Common myeloid progenitor, CD34-positive (primary cell): ENCODE measurements around the gene OLFML2B.
"Not testable (repeated sequence)": the region's sequence is repeated elsewhere in the genome, so short reads cannot be mapped to it uniquely, and the experiment has no call there.

Source experiments
- CTCF ChIA-PET: fragments of 350-600 bp; sonication (Branson Sonifier 250); formaldehyde crosslinking; loops from one replicate; lab custom pipeline; 2021; ENCODE audit warnings: antibody characterized with exemption; lab: Charles Lee
- POLR2A ChIA-PET: fragments of 350-600 bp; sonication (Branson Sonifier 250); formaldehyde crosslinking; loops from one replicate; lab custom pipeline; 2021; ENCODE audit warnings: antibody characterized with exemption; lab: Charles Lee
- DNase-seq, 3 donors: peaks; one replicate each; pipeline versions ENCODE4 v3.0.0 to v3.0.0-alpha.2; 2013
- H3K27ac ChIP-seq, 2 experiments: 1 replicate in 1 of 2; 2 replicates in 1 of 2; pipeline ENCODE4 v1.7.0; 2013; ENCODE audit warnings: inconsistent platforms in 2 of 2, low read length in 2 of 2, mild to moderate bottlenecking in 2 of 2, low read depth in 1 of 2, moderate library complexity in 1 of 2; ENCODE audit not compliant: severe bottlenecking in 2 of 2, insufficient read depth in 1 of 2, poor library complexity in 1 of 2
- H3K27me3 ChIP-seq, 5 experiments: replicated peaks in 2 of 5; 1 replicate in 3 of 5; 2 replicates in 2 of 5; pipeline versions ENCODE4 v1.6.1 to v1.7.0; 2013; ENCODE audit warnings: low read length in 4 of 5, mild to moderate bottlenecking in 2 of 5, moderate library complexity in 2 of 5, inconsistent platforms in 1 of 5; ENCODE audit not compliant: insufficient read depth in 5 of 5, control insufficient read depth in 4 of 5
- H3K36me3 ChIP-seq, 4 experiments: 1 replicate in 2 of 4; 2 replicates in 2 of 4; pipeline versions ENCODE4 v1.6.1 to v1.7.0; 2013; ENCODE audit warnings: low read length in 3 of 4, control low read depth in 1 of 4, mild to moderate bottlenecking in 1 of 4; ENCODE audit not compliant: control insufficient read depth in 4 of 4, insufficient read depth in 4 of 4
- H3K4me1 ChIP-seq, 4 experiments: 1 replicate in 3 of 4; 2 replicates in 1 of 4; pipeline versions ENCODE4 v1.6.1 to v1.7.1; 2013; ENCODE audit warnings: low read length in 3 of 4, mild to moderate bottlenecking in 3 of 4, control low read depth in 1 of 4, inconsistent platforms in 1 of 4, moderate library complexity in 1 of 4; ENCODE audit not compliant: control insufficient read depth in 4 of 4, insufficient read depth in 4 of 4; ENCODE audit errors: control extremely low read depth in 1 of 4
- H3K4me3 ChIP-seq, 7 experiments: 1 replicate in 4 of 7; 2 replicates in 3 of 7; pipeline versions ENCODE4 v1.5.1 to v1.7.0; 2013; ENCODE audit warnings: mild to moderate bottlenecking in 7 of 7, low read length in 6 of 7, moderate library complexity in 6 of 7, inconsistent platforms in 2 of 7, low read depth in 2 of 7, control low read depth in 1 of 7; ENCODE audit not compliant: insufficient read depth in 4 of 7, control insufficient read depth in 1 of 7; ENCODE audit errors: extremely low read depth in 1 of 7
- H3K9me3 ChIP-seq, 5 experiments: 1 replicate in 4 of 5; 2 replicates in 1 of 5; pipeline versions ENCODE4 v1.6.1 to v1.7.1; 2013; ENCODE audit warnings: low read length in 4 of 5, mild to moderate bottlenecking in 2 of 5, inconsistent platforms in 1 of 5, low read depth in 1 of 5, moderate library complexity in 1 of 5; ENCODE audit not compliant: control insufficient read depth in 4 of 5, insufficient read depth in 2 of 5; ENCODE audit errors: control extremely low read depth in 1 of 5
- WGBS: methylation state at CpG from one replicate; pipeline ENCODE4 v1.1.5; 2013; ENCODE audit not compliant: insufficient coverage; 5-methylcytosine and 5-hydroxymethylcytosine counted together

OLFML2B gene

GRCh38 chr1:162019006-162019405 lies 4.7 kb downstream of the OLFML2B start:
- ChIA-PET CTCF (interaction anchor here (0.8 to 1.1 kb wide), 5 partner anchors 15 to 227 kb away, joined by 3 to 4 read pairs (median 3); no protein-coding TSS in a partner anchor), POLR2A (no interaction called here)
- 95% methylated on average over 3 of the region's 4 CpGs for WGBS
- DNase-seq, result no peak
- no peaks in the 10 kb centered on the region for H3K9me3 ChIP-seq
- no peaks in the 10 kb centered on the region for H3K36me3 ChIP-seq
- H3K27me3 ChIP-seq, result peaks cover 0 to 11% (median 5%) of the 10 kb centered on the region in 5 experiments
- H3K27ac ChIP-seq, result no peak overlapping the region
- H3K4me1 ChIP-seq, result peaks cover 0 to 10% (median 8%) of the 10 kb centered on the region in 4 experiments
- no peak overlapping the region for H3K4me3 ChIP-seq

GRCh38 chr1:162018418-162018817 lies 5.3 kb downstream of the OLFML2B start:
- ChIA-PET CTCF (interaction anchor here (1.0 to 1.3 kb wide), 4 partner anchors 15 to 226 kb away, joined by 3 to 4 read pairs (median 3); no protein-coding TSS in a partner anchor), POLR2A (no interaction called here)
- peaks cover 0 to 4% (median 3%) of the 10 kb centered on the region in 4 experiments for H3K4me1 ChIP-seq
- no peak overlapping the region for H3K4me3 ChIP-seq
- 100% methylated on average over 2 of the region's 4 CpGs for WGBS
- peaks cover 0 to 2% (median 0%) of the 10 kb centered on the region in 5 experiments for H3K9me3 ChIP-seq
- no peak for DNase-seq
- no peak overlapping the region for H3K27ac ChIP-seq
- peaks cover 0 to 9% (median 4%) of the 10 kb centered on the region in 5 experiments for H3K27me3 ChIP-seq
- H3K36me3 ChIP-seq, result no peaks in the 10 kb centered on the region

- H3K4me3 ChIP-seq, POLR2A ChIA-PET, H3K27me3 ChIP-seq, H3K36me3 ChIP-seq, DNase-seq, H3K27ac ChIP-seq, H3K9me3 ChIP-seq, H3K4me1 ChIP-seq: not testable (repeated sequence)
- CTCF ChIA-PET, result interaction anchor here (1.3 kb wide), 1 partner anchor 113 kb away, joined by 3 read pairs; no protein-coding TSS in a partner anchor
Measured at GRCh38 chr1:162017791-162018190, 5.9 kb downstream of the OLFML2B start.

DNA sequence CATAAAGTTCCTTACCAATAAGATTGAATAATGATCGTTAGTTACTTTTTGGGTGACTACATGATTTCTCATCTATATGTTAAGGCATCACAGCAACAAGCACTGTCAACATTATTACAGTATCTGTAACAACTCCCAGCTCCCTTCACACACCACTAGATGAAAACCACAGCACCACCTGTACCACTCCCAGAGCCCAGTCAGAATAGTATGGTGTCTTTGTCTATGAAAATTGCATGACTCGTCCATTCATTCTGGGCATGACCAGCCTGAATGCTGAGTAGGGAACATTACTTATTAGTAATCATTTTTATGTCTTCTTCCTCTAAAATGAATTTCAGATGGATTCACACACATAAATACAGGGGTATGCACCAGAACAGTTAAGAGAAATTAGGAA lies 7.0 kb downstream of the OLFML2B start:
- no peaks in the 10 kb centered on the region for H3K36me3 ChIP-seq
- DNase-seq, result no peak
- no peaks in the 10 kb centered on the region for H3K27me3 ChIP-seq
- peaks cover 0 to 5% (median 3%) of the 10 kb centered on the region in 5 experiments for H3K9me3 ChIP-seq
- H3K4me1 ChIP-seq, result no peaks in the 10 kb centered on the region
- no peak overlapping the region for H3K4me3 ChIP-seq
- 100% methylated on average over 1 of the region's 2 CpGs for WGBS
- ChIA-PET POLR2A (no interaction called here), CTCF (interaction anchor here (2.8 kb wide), 1 partner anchor 224 kb away, joined by 9 read pairs; no protein-coding TSS in a partner anchor)
- H3K27ac ChIP-seq, result no peak overlapping the region

GRCh38 chr1:162015196-162015595 lies 8.5 kb downstream of the OLFML2B start:
- Histone ChIP-seq H3K36me3 (no peaks in the 10 kb centered on the region), H3K9me3 (peaks cover 0 to 5% (median 3%) of the 10 kb centered on the region in 5 experiments), H3K4me3 (no peak overlapping the region), H3K27ac (no peak overlapping the region), H3K27me3 (no peaks in the 10 kb centered on the region), H3K4me1 (no peaks in the 10 kb centered on the region)
- POLR2A ChIA-PET, result interaction anchor here (1.2 kb wide), 1 partner anchor 9 kb away, joined by 4 read pairs; the partner anchor contains the start of gene OLFML2B
- WGBS, result 94% methylated on average over 2 of the region's 3 CpGs
- no peak for DNase-seq
- CTCF ChIA-PET, result interaction anchor here (0.8 to 2.8 kb wide), 5 partner anchors 9 to 223 kb away, joined by 3 to 9 read pairs (median 4); partner anchors contain the start of gene OLFML2B

GRCh38 chr1:162014202-162014601 lies 9.5 kb downstream of the OLFML2B start:
- ChIA-PET CTCF (interaction anchor here (0.8 to 2.8 kb wide), 7 partner anchors 9 to 222 kb away, joined by 3 to 9 read pairs (median 4); partner anchors contain the start of gene OLFML2B), POLR2A (interaction anchor here (0.5 to 1.2 kb wide), 2 partner anchors 10 to 58 kb away, joined by 3 to 4 read pairs; partner anchors contain the start of gene OLFML2B)
- no peak overlapping the region for H3K27ac ChIP-seq
- H3K9me3 ChIP-seq, result peaks cover 0 to 5% (median 3%) of the 10 kb centered on the region in 5 experiments
- H3K4me1 ChIP-seq, result no peaks in the 10 kb centered on the region
- H3K27me3 ChIP-seq, result no peaks in the 10 kb centered on the region
- WGBS, result 88% methylated on average over 1 of the region's 2 CpGs
- no peak for DNase-seq
- no peak overlapping the region for H3K4me3 ChIP-seq
- no peaks in the 10 kb centered on the region for H3K36me3 ChIP-seq

GRCh38 chr1:162013289-162013688 lies 10.4 kb downstream of the OLFML2B start:
- DNase-seq, result no peak
- no peaks in the 10 kb centered on the region for H3K27me3 ChIP-seq
- H3K36me3 ChIP-seq, result no peaks in the 10 kb centered on the region
- no peak overlapping the region for H3K4me3 ChIP-seq
- CTCF ChIA-PET, result no interaction called here
- H3K4me1 ChIP-seq, result no peaks in the 10 kb centered on the region
- H3K27ac ChIP-seq, result no peak overlapping the region
- POLR2A ChIA-PET, result no interaction called here
- H3K9me3 ChIP-seq, result peaks cover 0 to 5% (median 3%) of the 10 kb centered on the region in 5 experiments
